Astrocyte of the spinal cord (primary cell): ENCODE data around the gene SHCBP1.
"Not testable (repeated sequence)": the region's sequence is repeated elsewhere in the genome, so short reads cannot be mapped to it uniquely, and the experiment has no call there.

Experiments used
- DNase-seq: peaks from one replicate; pipeline ENCODE4 v3.0.0; 2011; ENCODE audit warnings: low read depth, low spot score
- H3K4me3 ChIP-seq: 2 replicates; pipeline ENCODE4 v1.5.1; 2011; ENCODE audit warnings: low read depth, mild to moderate bottlenecking, low read length, moderate library complexity
- CTCF ChIP-seq: IDR thresholded peaks from 2 replicates; pipeline ENCODE4 v1.5.1; 2012; ENCODE audit warnings: low read depth, mild to moderate bottlenecking, low read length, inconsistent platforms
- in situ Hi-C: cut with HindIII; loops from 2 replicates; pipeline ENCODE4 v1.10.0; 2017; ENCODE audit warnings: low sequenced_read_pairs

Gene SHCBP1

GRCh38 chr16:46558018-46558417, 63.2 kb downstream of the SHCBP1 start:
- TF ChIP-seq CTCF, result no peak
- in situ Hi-C loops, result no loop called here
- no peak overlapping the region for H3K4me3 ChIP-seq
- no peak for DNase-seq

GRCh38 chr16:46555951-46556350, 65.2 kb downstream of the SHCBP1 start:
- TF ChIP-seq CTCF, result no peak
- in situ Hi-C loops, result no loop called here
- no peak overlapping the region for H3K4me3 ChIP-seq
- DNase-seq, result no peak

GRCh38 chr16:46554435-46554834, 66.7 kb downstream of the SHCBP1 start:
- in situ Hi-C loops, H3K4me3 ChIP-seq: not testable (repeated sequence)
- peak; percentile 70 for DNase-seq
- TF ChIP-seq CTCF, result peak; percentile 94

GRCh38 chr16:46549477-46549876, 71.7 kb downstream of the SHCBP1 start:
- in situ Hi-C loops, result no loop called here
- no peak overlapping the region for H3K4me3 ChIP-seq
- DNase-seq, result no peak
- TF ChIP-seq CTCF, result no peak
